HG02885 (cell line): ENCODE results near the gene MAGI2.
"Not testable (repeated sequence)": the region's sequence is repeated elsewhere in the genome, so short reads cannot be mapped to it uniquely, and the experiment has no call there.

Source experiments
- ATAC-seq: cut with Tn5 transposase; IDR thresholded peaks from one replicate; pipeline ENCODE4 v1.9.1; 2021; ENCODE audit warnings: mild to moderate bottlenecking; ENCODE audit not compliant: unreplicated experiment, poor library complexity

The MAGI2 gene

GRCh38 chr7:78539825-78540224, 913.6 kb downstream of the MAGI2 start:
- no peak for ATAC-seq

GRCh38 chr7:78535655-78536054, 917.8 kb downstream of the MAGI2 start:
- ATAC-seq: no peak

- no peak for ATAC-seq
Observed at GRCh38 chr7:78530351-78530750, 923.1 kb downstream of the MAGI2 start.

- ATAC-seq: no peak
Observed at GRCh38 chr7:78529392-78529791, 924.1 kb downstream of the MAGI2 start.

GRCh38 chr7:78528964-78529363, 924.5 kb downstream of the MAGI2 start:
- ATAC-seq: no peak

GRCh38 chr7:78523930-78524329, 929.5 kb downstream of the MAGI2 start:
- no peak for ATAC-seq

GRCh38 chr7:78521961-78522360, 931.5 kb downstream of the MAGI2 start:
- ATAC-seq: no peak

GRCh38 chr7:78516450-78516849, 937.0 kb downstream of the MAGI2 start:
- no peak for ATAC-seq

GRCh38 chr7:78514634-78515033, 938.8 kb downstream of the MAGI2 start:
- ATAC-seq: no peak

- peak; percentile 81 for ATAC-seq
Observed at GRCh38 chr7:78510580-78511188, 942.8 kb downstream of the MAGI2 start.

GRCh38 chr7:78503301-78503700, 950.2 kb downstream of the MAGI2 start:
- ATAC-seq: not testable (repeated sequence)

GRCh38 chr7:78501064-78501463, 952.4 kb downstream of the MAGI2 start:
- no peak for ATAC-seq

GRCh38 chr7:78499971-78500370, 953.5 kb downstream of the MAGI2 start:
- ATAC-seq: no peak

- no peak for ATAC-seq
Observed at GRCh38 chr7:78499283-78499682, 954.2 kb downstream of the MAGI2 start.

- no peak for ATAC-seq
Observed at GRCh38 chr7:78497728-78498427, 955.6 kb downstream of the MAGI2 start.

GRCh38 chr7:78496096-78496630, 957.3 kb downstream of the MAGI2 start:
- ATAC-seq: no peak

GRCh38 chr7:78493401-78493800, 960.1 kb downstream of the MAGI2 start:
- no peak for ATAC-seq

- ATAC-seq: no peak
Observed at GRCh38 chr7:78492146-78492545, 961.3 kb downstream of the MAGI2 start.

- ATAC-seq: no peak
Observed at GRCh38 chr7:78490524-78490923, 962.9 kb downstream of the MAGI2 start.

- ATAC-seq: no peak
Observed at GRCh38 chr7:78489476-78490240, 963.8 kb downstream of the MAGI2 start.

- no peak for ATAC-seq
Observed at GRCh38 chr7:78487464-78487863, 966.0 kb downstream of the MAGI2 start.
